OCI-LY7 (cell line): ENCODE measurements around the gene EGFL7. TPM values are rescaled to one million over a fixed set of nuclear protein-coding genes. Genes with fewer than 3 reads are reported as not detected.

Experiments used
- BruUV-seq: library from RNA; stranded (reverse); fragments of 400-500 nt; replicated peaks from 2 replicates; lab custom pipeline; 2021; lab: Mats Ljungman, UMichigan
- CTCF ChIA-PET: fragments of 300-600 bp; sonication (Branson Sonifier 250); formaldehyde crosslinking; loops from one replicate; lab custom pipeline; 2022; ENCODE audit warnings: antibody characterized with exemption; ENCODE audit not compliant: unreplicated experiment; lab: Charles Lee
- POLR2A ChIA-PET: fragments of 300-600 bp; sonication (Branson Sonifier 250); formaldehyde crosslinking; loops from one replicate; lab custom pipeline; 2022; ENCODE audit warnings: antibody characterized with exemption; lab: Charles Lee
- DNase-seq: peaks from one replicate; pipeline ENCODE4 v3.0.0-alpha.2; 2015; ENCODE audit warnings: low spot score
- H2AFZ ChIP-seq: fragments of 200-600 bp; sonication (generic), shearing (Covaris generic); 2 replicates; pipeline ENCODE4 v1.6.1; 2014; ENCODE audit warnings: mild to moderate bottlenecking, antibody characterized with exemption, low read length, moderate library complexity
- H3K27ac ChIP-seq: fragments of 200-600 bp; sonication (generic); 2 replicates; pipeline ENCODE4 v1.5.1; 2014; ENCODE audit warnings: mixed run types, low read depth, mild to moderate bottlenecking, moderate library complexity, low read length, inconsistent platforms; ENCODE audit not compliant: poor library complexity, severe bottlenecking
- H3K36me3 ChIP-seq: fragments of 200-600 bp; sonication (generic); 2 replicates; pipeline ENCODE4 v1.6.1; 2014; ENCODE audit warnings: mild to moderate bottlenecking, antibody characterized with exemption, low read length, moderate library complexity, mixed read lengths; ENCODE audit not compliant: insufficient read depth
- H3K4me1 ChIP-seq: fragments of 200-600 bp; sonication (generic); 2 replicates; pipeline ENCODE4 v1.5.1; 2014; ENCODE audit warnings: mild to moderate bottlenecking, low read length; ENCODE audit not compliant: insufficient read depth, poor library complexity, severe bottlenecking
- H3K4me2 ChIP-seq: fragments of 200-600 bp; sonication (generic); 2 replicates; pipeline ENCODE4 v1.6.1; 2014; ENCODE audit warnings: mild to moderate bottlenecking, low read length
- H3K4me3 ChIP-seq: fragments of 200-600 bp; sonication (generic); 2 replicates; pipeline ENCODE4 v1.5.1; 2014; ENCODE audit warnings: mild to moderate bottlenecking, low read depth, low read length; ENCODE audit not compliant: poor library complexity, severe bottlenecking
- H3K79me2 ChIP-seq: fragments of 200-600 bp; sonication (generic); 2 replicates; pipeline ENCODE4 v1.6.1; 2016; ENCODE audit warnings: low read depth, mild to moderate bottlenecking, low read length, moderate library complexity, mixed read lengths; ENCODE audit not compliant: insufficient read depth
- H3K9me2 ChIP-seq: fragments of 200-600 bp; sonication (generic); 2 replicates; pipeline ENCODE4 v1.6.1; 2016; ENCODE audit warnings: mild to moderate bottlenecking, low read length, mixed read lengths; ENCODE audit not compliant: insufficient read depth
- H3K9me3 ChIP-seq: fragments of 200-600 bp; sonication (generic); 2 replicates; pipeline ENCODE4 v1.6.1; 2014; ENCODE audit warnings: mild to moderate bottlenecking, mixed run types, low read length, mixed read lengths
- H4K20me1 ChIP-seq: fragments of 200-600 bp; sonication (generic); 2 replicates; pipeline ENCODE4 v1.6.1; 2014; ENCODE audit warnings: mild to moderate bottlenecking, antibody characterized with exemption, low read length, moderate library complexity, mixed read lengths; ENCODE audit not compliant: insufficient read depth
- EZH2phosphoT487 ChIP-seq: fragments of 200-600 bp; sonication (generic); IDR thresholded peaks from 2 replicates; pipeline ENCODE4 v1.6.1; 2018; ENCODE audit warnings: low read depth, borderline replicate concordance, mild to moderate bottlenecking, mixed run types, antibody characterized with exemption, low read length, moderate library complexity, mixed read lengths
- intact Hi-C: fragments of 100-400 bp; cut with micrococcal nuclease; formaldehyde crosslinking; loops from one replicate; pipeline ENCODE4 v1.10.0; 2022; ENCODE audit not compliant: unreplicated experiment
- total RNA-seq, 2 experiments: library from RNA; depleted of rRNA in 1 of 2; stranded (reverse); fragments of >200 nt in 1 of 2; shearing (Covaris generic) in 1 of 2; gene quantifications; 2 replicates each; pipeline ENCODE4 v1.2.3, GENCODE V29; 2014 to 2022
- TF ChIP-seq, protein P1 (sequence below): fragments of 200-600 bp; sonication (generic); conservative IDR thresholded peaks from 2 replicates; pipeline ENCODE4 v1.5.1; 2014; ENCODE audit warnings: mild to moderate bottlenecking, antibody characterized with exemption, low read length, moderate library complexity, mixed read lengths

The EGFL7 gene
- total RNA-seq, 2 experiments from 2014 or later: not detected

DNA sequence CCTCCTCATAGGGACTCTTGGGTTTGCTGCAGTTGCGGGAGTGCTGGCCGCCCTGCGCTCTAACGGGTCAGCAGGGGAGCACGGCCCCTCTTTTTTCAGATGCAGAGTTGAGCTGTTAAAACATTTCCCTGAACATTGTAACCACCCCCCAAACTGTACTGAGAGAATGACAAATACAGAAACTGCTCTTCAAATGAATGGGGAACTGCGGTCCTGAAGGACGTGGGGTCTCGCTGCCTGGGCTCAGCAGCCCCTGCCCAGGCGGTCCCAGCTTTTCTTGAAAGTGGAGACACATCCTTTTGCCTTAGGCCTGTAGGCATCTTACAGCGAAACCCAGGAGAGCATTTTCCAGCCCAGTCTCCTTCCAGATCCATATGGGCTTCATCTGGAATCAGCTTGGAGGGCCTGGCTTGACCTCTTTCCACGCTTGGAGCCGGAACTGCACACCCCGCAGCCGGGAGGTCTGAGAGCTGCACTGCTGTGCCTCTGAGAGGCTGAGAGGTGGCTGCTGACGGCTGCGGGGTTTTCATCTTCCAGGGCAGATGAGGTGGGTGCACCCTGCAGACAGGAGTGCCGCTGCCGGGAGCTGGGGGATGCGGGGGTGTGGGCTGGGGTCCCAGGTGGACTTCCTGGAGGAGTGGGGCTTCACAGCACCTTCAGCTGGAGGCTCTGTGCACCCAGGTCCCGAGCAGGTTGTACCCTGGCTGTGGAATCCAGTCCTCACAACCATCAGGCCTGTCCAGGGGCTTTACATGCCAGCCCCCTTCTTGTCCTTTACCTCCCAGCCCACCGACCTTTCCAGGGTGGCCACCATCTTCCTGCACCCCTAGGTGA is 25.8 kb downstream of the EGFL7 start:
- intact Hi-C loops: no loop called here
- no peaks in the 10 kb centered on the region for H3K79me2 ChIP-seq
- H4K20me1 ChIP-seq: no peaks in the 10 kb centered on the region; the same call in 1 of the 2 replicates
- ChIA-PET POLR2A (no interaction called here), CTCF (no interaction called here)
- no peak for DNase-seq
- no peaks in the 10 kb centered on the region for H3K9me3 ChIP-seq
- no peak overlapping the region for H3K4me2 ChIP-seq
- H3K9me2 ChIP-seq: no peaks in the 10 kb centered on the region
- no peak for TF ChIP-seq EZH2phosphoT487
- TF ChIP-seq, protein P1, sequence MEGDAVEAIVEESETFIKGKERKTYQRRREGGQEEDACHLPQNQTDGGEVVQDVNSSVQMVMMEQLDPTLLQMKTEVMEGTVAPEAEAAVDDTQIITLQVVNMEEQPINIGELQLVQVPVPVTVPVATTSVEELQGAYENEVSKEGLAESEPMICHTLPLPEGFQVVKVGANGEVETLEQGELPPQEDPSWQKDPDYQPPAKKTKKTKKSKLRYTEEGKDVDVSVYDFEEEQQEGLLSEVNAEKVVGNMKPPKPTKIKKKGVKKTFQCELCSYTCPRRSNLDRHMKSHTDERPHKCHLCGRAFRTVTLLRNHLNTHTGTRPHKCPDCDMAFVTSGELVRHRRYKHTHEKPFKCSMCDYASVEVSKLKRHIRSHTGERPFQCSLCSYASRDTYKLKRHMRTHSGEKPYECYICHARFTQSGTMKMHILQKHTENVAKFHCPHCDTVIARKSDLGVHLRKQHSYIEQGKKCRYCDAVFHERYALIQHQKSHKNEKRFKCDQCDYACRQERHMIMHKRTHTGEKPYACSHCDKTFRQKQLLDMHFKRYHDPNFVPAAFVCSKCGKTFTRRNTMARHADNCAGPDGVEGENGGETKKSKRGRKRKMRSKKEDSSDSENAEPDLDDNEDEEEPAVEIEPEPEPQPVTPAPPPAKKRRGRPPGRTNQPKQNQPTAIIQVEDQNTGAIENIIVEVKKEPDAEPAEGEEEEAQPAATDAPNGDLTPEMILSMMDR: no peak
- BruUV-seq: no TSS peak
- no peaks in the 10 kb centered on the region for H3K36me3 ChIP-seq
- peaks cover 13% of the 10 kb centered on the region for H3K4me1 ChIP-seq
- no peak overlapping the region for H3K27ac ChIP-seq
- H2AFZ ChIP-seq: no peak overlapping the region
- no peak overlapping the region for H3K4me3 ChIP-seq

DNA sequence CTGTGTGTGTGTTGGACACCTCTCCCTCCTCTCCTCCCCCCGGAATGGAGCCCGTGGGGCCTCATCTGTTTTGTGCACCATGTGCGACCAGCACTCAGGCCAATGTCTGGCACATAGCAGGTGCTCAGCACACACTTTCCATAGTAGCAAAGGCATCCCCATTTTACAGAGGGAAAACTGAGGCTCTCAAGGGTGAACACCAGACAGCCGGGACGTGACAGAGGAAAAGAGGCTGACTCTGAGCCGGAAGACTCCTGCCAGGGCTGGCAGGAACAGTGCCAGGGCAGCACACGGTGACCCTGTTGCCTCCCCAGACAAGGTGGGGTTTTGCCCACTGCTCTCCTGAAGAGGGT is 26.4 kb downstream of the EGFL7 start:
- Histone ChIP-seq H3K9me3 (no peaks in the 10 kb centered on the region), H3K27ac (no peak overlapping the region), H4K20me1 (no peaks in the 10 kb centered on the region; the same call in 1 of the 2 replicates), H3K4me3 (no peak overlapping the region), H3K4me1 (peaks cover 13% of the 10 kb centered on the region), H3K4me2 (no peak overlapping the region), H3K79me2 (no peaks in the 10 kb centered on the region), H2AFZ (no peak overlapping the region), H3K9me2 (no peaks in the 10 kb centered on the region), H3K36me3 (no peaks in the 10 kb centered on the region)
- intact Hi-C loops: no loop called here
- no peak for TF ChIP-seq EZH2phosphoT487
- TF ChIP-seq, protein P1: no peak
- ChIA-PET POLR2A (no interaction called here), CTCF (no interaction called here)
- no peak for DNase-seq
- BruUV-seq: no TSS peak

DNA sequence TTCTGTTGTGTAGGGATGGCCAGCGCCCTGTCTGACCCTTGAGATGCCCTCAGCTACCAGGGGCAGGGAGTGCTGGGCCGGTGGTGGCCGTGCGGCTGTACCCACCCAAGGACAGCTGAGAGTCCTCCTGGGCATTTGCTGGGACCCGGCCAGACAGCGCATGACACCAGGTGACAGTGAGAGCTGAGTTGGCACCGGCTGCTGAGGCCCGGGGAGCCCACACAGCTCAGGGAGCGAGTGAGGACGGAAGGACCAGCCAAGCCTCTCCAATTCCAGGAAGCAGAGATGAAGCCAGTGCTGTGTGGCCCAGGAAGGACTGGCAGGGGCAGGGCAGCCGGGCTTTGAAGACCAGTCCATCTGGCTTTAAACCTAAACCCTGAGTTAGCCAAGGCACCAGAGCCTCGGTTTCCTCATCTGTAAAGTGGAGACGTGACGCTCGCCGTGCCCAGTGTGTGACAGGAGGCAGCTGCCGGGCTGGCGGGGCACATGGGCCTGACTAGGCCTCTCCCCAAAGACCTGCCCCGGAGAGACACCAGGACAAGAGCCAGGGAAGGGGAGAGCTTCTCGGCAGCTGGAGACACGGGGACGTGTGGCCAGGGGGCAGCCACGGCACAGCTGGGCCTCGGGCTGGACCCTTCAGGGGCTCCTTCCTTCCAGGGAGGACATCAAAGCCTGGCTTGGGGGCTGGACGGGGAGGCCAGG is 27.5 kb downstream of the EGFL7 start:
- Histone ChIP-seq H2AFZ (no peak overlapping the region), H3K9me3 (no peaks in the 10 kb centered on the region), H3K79me2 (no peaks in the 10 kb centered on the region), H3K4me3 (no peak overlapping the region), H3K27ac (no peak overlapping the region), H3K4me1 (peaks cover 13% of the 10 kb centered on the region), H3K36me3 (no peaks in the 10 kb centered on the region), H3K9me2 (no peaks in the 10 kb centered on the region), H4K20me1 (no peaks in the 10 kb centered on the region; the same call in 1 of the 2 replicates), H3K4me2 (no peak overlapping the region)
- no peak for DNase-seq
- no TSS peak for BruUV-seq
- POLR2A ChIA-PET: no interaction called here
- no peak for TF ChIP-seq EZH2phosphoT487
- TF ChIP-seq, protein P1: no peak
- CTCF ChIA-PET: no interaction called here
- intact Hi-C loops: no loop called here
